ENCODE results near the gene HSPA12B.

The HSPA12B gene

DNA sequence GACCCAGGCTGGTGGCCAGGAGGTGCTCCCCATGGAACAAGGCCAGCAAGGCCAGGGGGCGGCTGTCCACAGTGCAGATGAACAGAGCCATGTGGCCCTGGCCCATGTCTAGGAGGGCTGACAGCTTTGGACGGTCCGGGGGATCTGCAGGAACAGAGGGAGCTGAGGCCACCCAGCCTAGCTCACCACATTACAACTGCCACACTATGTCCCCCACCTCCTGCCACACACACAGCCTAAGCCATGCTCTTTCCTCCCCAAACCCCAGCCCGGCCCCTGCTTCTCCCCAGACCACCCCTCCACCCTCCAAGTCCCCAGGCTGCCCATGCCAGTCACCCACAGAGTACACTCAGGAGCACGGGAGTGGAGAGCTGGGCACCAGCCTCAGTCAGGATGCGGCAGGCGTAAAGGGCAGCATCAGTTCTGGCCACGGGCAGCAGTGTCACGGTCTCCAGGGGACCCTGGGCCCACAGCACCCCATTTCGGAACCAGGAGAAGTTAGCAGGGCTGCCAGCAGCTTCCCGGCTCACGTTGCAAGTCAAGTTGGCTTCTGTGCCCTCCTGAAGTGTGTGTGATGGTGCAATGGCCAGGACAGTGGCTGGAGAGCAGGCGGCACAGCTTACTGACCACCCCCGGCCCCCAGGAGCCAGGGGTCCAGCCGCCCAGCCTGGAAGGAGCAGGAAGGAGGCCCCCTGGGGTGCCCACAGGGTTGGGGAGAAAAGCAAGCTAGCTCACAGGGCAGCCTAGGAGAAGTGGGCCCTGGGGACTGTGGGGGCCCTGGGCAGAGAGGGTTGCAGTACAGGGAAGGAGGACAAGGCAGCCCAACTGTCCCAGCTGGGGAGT, 35.5 kb upstream of the HSPA12B start:
- no peak for DNase-seq (ENCODE audit: low read depth)
- H3K4me3 ChIP-seq (ENCODE audit: low read depth, low read length): no peak overlapping the region
- TF ChIP-seq, protein P1, sequence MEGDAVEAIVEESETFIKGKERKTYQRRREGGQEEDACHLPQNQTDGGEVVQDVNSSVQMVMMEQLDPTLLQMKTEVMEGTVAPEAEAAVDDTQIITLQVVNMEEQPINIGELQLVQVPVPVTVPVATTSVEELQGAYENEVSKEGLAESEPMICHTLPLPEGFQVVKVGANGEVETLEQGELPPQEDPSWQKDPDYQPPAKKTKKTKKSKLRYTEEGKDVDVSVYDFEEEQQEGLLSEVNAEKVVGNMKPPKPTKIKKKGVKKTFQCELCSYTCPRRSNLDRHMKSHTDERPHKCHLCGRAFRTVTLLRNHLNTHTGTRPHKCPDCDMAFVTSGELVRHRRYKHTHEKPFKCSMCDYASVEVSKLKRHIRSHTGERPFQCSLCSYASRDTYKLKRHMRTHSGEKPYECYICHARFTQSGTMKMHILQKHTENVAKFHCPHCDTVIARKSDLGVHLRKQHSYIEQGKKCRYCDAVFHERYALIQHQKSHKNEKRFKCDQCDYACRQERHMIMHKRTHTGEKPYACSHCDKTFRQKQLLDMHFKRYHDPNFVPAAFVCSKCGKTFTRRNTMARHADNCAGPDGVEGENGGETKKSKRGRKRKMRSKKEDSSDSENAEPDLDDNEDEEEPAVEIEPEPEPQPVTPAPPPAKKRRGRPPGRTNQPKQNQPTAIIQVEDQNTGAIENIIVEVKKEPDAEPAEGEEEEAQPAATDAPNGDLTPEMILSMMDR (IDR thresholded peaks at IDR 0.05; ENCODE audit: control insufficient read depth, extremely low read depth, insufficient read depth): no peak

DNA sequence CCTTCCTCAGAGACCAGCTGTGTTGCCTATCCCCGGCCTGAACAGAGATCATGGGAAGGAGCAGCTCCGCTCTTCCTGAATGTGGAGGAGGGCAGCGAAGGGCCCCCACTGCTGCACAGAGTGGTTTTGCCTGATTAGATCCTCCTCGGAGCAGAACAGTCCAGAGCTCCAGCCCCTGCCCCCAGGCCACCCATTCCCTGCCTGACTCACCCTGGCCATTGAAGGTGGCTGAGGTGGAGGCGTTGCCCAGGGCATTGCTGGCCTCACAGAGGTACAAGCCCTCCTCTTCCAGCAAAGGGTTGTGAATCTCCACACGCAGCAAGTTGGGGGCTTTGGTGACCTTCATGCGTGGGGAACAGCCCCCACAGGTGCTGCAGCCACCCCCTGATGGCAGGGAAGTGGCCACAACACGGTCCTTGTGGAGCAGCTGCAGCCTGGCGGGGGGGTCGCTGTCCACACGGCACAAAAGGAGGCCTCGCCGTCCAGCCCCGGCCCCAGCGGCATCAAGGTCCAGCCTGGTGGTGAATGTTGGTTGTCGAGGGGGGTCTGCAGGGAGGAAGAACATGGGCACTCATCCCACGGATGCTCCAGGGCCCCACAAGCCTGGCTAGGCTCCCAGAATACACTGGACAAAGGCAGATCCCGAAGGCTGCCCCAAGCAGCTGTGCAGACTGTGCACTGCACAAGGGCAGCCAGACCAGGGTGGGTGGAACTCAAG, 34.7 kb upstream of the HSPA12B start:
- H3K4me3 ChIP-seq (ENCODE audit: low read depth, low read length): no peak overlapping the region
- no peak for DNase-seq (ENCODE audit: low read depth)
- TF ChIP-seq, protein P1 (IDR thresholded peaks at IDR 0.05; ENCODE audit: control insufficient read depth, extremely low read depth, insufficient read depth): no peak

DNA sequence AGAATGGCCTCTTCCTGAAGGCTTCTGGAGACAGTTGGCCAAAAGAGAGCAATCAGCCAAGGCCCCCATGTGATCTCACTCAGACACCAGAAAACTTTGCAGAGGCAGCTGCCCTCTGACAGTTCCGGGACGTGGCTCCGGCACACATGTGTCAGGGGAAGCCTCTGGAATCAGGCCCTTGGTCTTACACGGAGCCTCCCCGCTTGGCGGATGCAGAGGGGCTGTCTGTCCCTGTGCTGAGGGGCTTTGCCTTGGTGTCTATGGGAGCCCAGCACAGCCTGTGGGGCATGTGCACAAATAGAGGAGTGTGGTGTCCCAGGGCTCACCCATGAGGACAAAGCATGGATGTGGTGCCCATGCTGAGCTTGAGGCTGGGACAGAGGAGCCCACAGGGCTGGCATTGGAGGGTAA, 33.9 kb upstream of the HSPA12B start:
- TF ChIP-seq, protein P1 (IDR thresholded peaks at IDR 0.05; ENCODE audit: control insufficient read depth, extremely low read depth, insufficient read depth): no peak
- H3K4me3 ChIP-seq (ENCODE audit: low read depth, low read length): no peak overlapping the region
- no peak for DNase-seq (ENCODE audit: low read depth)

DNA sequence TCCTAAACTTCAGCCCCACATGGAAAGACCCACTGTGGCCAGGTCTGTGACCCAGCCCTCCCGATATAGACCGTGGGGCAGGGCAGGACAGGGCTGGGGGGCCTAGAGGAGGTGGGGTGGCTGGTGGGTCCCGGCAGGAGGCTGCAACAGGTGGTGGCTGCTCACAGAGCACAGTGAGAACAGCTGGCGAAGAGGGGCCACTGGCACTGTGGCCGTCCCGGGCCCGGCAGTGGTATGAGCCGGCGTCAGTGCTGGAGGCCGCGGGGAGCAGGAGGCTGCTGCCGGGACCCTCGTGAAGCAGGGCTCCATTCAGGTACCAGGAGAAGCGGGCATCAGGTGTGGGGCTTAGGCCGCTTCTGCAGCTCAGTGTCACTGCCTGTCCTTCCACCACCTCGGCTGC, 33.4 kb upstream of the HSPA12B start:
- TF ChIP-seq, protein P1 (IDR thresholded peaks at IDR 0.05; ENCODE audit: control insufficient read depth, extremely low read depth, insufficient read depth): no peak
- H3K4me3 ChIP-seq (ENCODE audit: low read depth, low read length): no peak overlapping the region
- DNase-seq (ENCODE audit: low read depth): no peak

DNA sequence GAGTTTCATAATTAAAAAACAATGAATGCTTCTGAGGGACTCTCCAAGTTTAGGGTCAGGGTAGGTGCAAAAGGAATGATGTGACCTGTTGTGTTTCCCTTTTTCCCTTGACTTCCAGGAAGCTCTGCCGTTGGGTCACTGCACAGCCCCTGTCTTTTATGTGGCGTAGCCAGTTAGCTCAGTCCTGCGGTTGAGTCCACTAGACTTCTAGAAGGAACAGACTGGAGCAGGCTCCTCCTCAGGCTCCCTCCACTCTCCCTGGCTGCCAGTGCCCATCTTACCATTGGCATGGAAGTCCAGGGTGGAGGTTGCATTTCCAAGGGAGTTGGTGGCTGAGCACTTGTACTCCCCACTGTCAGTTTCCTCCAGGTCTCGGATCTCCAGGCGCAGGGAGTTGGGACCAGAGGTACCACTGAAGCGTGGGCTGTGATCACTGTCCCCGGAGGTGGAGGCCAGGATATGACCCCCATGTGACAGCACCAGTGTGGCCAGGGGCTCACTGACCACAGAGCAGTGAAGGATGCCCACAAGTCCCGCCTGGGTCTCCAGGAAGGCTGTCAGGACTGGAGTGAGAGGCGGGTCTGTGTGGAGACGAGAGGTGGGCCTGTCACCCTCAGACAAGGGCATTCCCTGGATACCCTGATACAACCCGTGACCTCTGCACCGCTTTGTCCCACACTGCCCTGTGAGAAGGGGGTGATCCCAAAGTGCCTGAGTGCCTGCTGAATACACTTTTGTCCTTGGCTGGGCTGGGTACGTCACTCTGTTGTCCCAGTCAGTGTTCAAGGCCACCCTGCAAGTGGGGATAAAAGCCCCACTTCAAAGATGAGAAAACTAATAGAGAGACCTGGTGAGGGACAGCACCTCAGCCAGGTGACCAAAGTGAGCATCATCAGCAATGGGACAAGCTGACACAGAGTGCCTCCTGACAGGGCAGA, 31.2 kb upstream of the HSPA12B start:
- no peak for DNase-seq (ENCODE audit: low read depth)
- TF ChIP-seq, protein P1 (IDR thresholded peaks at IDR 0.05; ENCODE audit: control insufficient read depth, extremely low read depth, insufficient read depth): no peak
- H3K4me3 ChIP-seq (ENCODE audit: low read depth, low read length): no peak overlapping the region

DNA sequence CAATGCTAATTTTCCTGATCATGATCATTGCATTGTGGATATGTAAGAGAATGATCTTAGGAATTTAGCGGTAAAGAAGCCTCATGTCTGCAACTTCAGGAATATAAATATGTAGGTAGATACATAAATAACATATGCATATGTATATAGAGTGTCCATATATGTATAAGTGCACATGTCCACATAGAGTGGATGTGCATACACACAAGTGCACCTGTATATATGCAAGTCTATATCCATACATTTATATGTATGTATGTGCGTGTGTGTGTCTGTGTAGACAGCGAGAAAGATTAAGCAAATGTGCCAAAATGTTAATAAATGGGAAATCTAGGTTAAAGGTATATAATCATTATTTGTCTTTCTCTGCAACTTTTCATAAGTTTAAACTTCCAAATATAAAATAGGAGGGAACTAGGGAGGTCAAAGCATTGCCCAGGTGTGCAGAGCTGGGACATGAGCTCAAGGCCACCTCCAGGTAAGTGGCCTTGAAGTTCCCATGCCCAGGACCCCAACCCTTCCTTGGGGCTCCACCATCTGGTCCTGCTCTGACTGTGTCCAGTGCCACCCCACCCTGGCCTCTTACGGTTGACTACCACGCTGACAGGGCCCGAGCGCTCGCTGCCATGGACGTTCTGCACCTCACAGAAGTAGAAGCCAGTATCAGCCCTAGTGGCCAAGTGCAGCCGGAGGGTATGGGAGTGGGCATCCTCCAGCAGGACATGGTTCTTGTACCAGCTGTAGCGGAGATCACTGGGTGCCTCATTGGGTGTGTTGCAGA, 29.7 kb upstream of the HSPA12B start:
- no peak for DNase-seq (ENCODE audit: low read depth)
- no peak overlapping the region for H3K4me3 ChIP-seq (ENCODE audit: low read depth, low read length)
- TF ChIP-seq, protein P1 (IDR thresholded peaks at IDR 0.05; ENCODE audit: control insufficient read depth, extremely low read depth, insufficient read depth): no peak
